ENCODE data around the gene NDEL1. TPM values are rescaled to one million over a fixed set of nuclear protein-coding genes. Genes with fewer than 3 reads are reported as not detected.

The NDEL1 gene
- total and polyA plus RNA-seq, 4 donors, result 15.3 to 52.3 (median 35.4) TPM

GRCh38 chr17:8410883-8411238 lies 24.8 kb upstream of the NDEL1 start:
- 92% methylated on average over 1 of the region's 1 CpG for WGBS
- Histone ChIP-seq H3K36me3 (ENCODE audit: control insufficient read depth in 4 of 4, insufficient read depth in 3 of 4, low read depth in 1 of 4, low read length in 3 of 4) (no peaks in the 10 kb centered on the region), H3K9me3 (ENCODE audit: control insufficient read depth in 4 of 4, low read length in 3 of 4) (no peaks in the 10 kb centered on the region), H3K27me3 (ENCODE audit: control insufficient read depth in 4 of 4, insufficient read depth in 4 of 4, low read length in 3 of 4) (no peaks in the 10 kb centered on the region), H3K4me1 (ENCODE audit: control insufficient read depth in 4 of 4, insufficient read depth in 4 of 4, low read length in 3 of 4) (peaks cover 0 to 9% (median 8%) of the 10 kb centered on the region in 4 donors), H3K27ac (ENCODE audit: low read depth in 1 of 2, low read length in 2 of 2) (no peak overlapping the region), H3K4me3 (ENCODE audit: low read depth in 1 of 3, low read length in 3 of 3) (no peak overlapping the region), H3K9ac (ENCODE audit: low read depth in 1 of 2, low read length in 2 of 2) (no peak overlapping the region)
- no peak for DNase-seq (ENCODE audit: low spot score)
- no peak for TF ChIP-seq YY1 (IDR thresholded peaks at IDR 0.05)
- TF ChIP-seq RAD21 (IDR thresholded peaks at IDR 0.05), result no peak
- no peak for TF ChIP-seq NR2F2 (IDR thresholded peaks at IDR 0.05)
- no peak for TF ChIP-seq GABPA (IDR thresholded peaks at IDR 0.05 in 1 of 2, conservative IDR thresholded peaks at IDR 0.05 in 1 of 2)
- TF ChIP-seq JUND (IDR thresholded peaks at IDR 0.05), result no peak
- TF ChIP-seq HNF4G (IDR thresholded peaks at IDR 0.05), result no peak
- TF ChIP-seq REST (IDR thresholded peaks at IDR 0.05), result no peak
- TF ChIP-seq TAF1 (conservative IDR thresholded peaks at IDR 0.05), result no peak
- TF ChIP-seq EGR1 (IDR thresholded peaks at IDR 0.05; ENCODE audit: low read depth in 2 of 2), result no peak
- TF ChIP-seq ATF3 (IDR thresholded peaks at IDR 0.05), result no peak
- TF ChIP-seq HNF4A (conservative IDR thresholded peaks at IDR 0.05), result no peak
- TF ChIP-seq FOXA1 (IDR thresholded peaks at IDR 0.05), result no peak
- no peak for TF ChIP-seq MAX (IDR thresholded peaks at IDR 0.05)
- TF ChIP-seq RXRA (IDR thresholded peaks at IDR 0.05), result no peak
- no peak for TF ChIP-seq SP1 (IDR thresholded peaks at IDR 0.05)
- TF ChIP-seq ZBTB33 (IDR thresholded peaks at IDR 0.05), result no peak
- TF ChIP-seq CTCF (IDR thresholded peaks at IDR 0.05; ENCODE audit: low read depth, low read length, missing input control), result no peak
- no peak for TF ChIP-seq FOXA2 (IDR thresholded peaks at IDR 0.05)
